HG02588 (cell line): ENCODE results near the gene OLFM1.

Experiments
- ATAC-seq: cut with Tn5 transposase; IDR thresholded peaks from one replicate; pipeline ENCODE4 v1.9.1; 2021; ENCODE audit warnings: mild to moderate bottlenecking, moderate library complexity; ENCODE audit not compliant: unreplicated experiment

The OLFM1 gene

GRCh38 chr9:135075234-135076142, 12.0 kb upstream of the OLFM1 start:
- no peak for ATAC-seq

DNA sequence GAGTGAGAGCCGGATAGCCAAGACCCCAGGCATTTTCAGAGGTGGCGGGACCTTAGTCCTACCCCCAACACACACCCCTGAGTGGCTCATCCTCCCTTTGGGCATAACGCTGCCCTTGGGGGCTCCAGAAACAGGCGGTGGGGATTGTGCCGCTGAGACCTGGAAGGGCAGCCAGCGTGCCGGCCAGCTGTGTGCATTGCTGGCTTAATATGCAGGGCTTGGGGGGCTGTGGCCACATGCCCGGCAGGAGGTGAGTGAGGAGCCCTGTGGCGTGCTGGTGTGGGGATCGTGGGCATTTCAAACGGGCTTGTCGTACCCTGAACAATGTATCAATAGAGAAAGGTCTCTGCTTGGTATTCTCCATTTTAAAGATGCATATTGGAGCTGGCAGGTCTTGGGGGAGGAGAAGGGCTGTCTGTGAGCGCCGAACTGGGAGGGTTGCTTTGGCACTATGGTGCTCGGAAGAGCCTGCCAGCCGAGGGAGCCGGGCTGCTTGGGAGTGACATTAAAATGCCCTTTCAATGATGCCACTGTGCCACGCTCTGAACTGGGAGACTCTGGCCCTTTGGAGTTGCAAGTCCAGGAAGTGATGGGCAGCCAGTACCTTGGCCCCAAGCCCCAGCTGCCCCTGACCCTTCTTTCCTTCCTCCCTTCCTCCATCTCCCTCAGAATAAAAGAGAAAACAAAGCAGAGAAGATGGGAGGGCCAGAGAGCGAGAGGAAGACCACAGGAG, 11.2 kb upstream of the OLFM1 start:
- ATAC-seq, result no peak

DNA sequence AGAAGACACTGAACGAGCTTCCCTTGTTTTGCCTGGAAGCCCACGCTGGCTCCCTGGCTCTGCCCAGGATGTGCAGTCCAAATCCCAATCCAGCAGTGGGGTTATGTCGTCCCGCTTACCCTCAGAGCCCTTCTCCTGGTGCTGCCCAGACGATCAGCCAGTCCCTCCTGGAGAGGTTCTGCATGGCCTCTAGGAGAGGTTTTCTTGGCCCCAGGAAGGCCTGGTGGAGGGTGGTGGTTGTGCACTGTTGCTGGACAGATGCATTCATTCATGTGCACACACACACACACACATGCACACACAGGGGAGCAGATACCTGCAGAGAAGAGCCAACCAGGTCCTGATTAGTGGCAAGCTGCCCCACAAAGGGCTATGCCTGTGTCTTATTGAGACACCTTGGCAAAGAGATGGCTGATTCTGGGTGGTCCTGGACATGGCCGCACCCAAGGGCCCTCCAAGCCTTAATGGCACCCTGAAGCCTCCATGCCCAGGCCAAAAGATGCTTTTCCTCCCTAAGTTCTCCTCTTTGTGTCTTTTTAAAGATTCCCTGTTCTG, 10.5 kb upstream of the OLFM1 start:
- ATAC-seq, result no peak

DNA sequence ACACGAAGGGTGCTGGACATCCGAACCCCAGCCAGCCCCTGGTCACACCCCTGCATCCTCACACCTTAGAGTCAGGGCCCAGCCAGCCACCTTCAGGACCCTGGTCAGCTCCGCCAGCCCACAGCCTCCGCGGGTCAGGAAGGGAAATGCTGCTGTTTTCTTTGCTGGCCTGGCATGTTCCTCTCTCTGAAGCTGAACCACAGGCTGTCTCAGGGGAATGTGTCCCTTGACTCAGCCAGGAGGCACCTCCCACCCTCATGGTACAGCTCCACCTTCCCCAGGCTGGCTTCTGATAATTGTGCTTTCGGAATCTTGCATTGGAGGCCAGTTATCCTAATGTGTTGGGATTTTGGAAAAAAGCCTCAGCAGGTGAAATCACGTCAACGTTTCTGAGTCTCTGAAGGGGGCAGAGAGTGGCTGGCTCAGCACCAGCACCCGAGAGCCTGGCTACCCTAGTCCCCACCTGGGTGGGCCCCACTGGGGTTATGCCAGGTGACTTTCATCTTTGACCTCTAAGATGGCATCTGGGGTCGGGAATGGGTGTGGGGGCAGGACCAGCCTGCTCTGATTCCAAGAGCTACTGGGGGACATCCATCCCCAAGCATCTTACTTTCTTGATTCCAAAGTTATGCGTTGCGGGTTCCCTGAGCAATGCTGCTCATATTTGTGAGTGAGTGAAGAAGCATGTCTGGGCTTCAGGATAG, 9.8 kb upstream of the OLFM1 start:
- ATAC-seq, result no peak

GRCh38 chr9:135078361-135078821, 9.1 kb upstream of the OLFM1 start:
- no peak for ATAC-seq

DNA sequence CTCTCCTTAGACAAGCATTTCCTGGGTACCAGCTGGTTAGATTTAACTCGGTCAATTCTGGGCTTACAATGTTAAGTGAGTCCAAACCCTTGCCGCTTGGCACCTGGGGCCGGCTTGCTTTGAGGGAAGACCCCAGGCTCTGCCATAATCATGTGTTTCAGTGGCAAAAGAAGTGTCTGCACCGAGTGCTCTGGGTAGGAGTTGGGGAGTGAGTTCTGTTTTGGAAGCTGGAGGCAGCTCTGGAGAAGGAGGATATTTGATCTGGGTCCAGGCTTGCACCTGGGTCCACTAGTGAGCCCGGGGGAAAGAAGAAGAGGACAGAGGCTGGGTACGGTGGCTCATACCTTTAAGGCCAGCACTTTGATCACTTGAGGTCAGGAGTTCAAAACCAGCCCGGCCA, 8.4 kb upstream of the OLFM1 start:
- no peak for ATAC-seq

DNA sequence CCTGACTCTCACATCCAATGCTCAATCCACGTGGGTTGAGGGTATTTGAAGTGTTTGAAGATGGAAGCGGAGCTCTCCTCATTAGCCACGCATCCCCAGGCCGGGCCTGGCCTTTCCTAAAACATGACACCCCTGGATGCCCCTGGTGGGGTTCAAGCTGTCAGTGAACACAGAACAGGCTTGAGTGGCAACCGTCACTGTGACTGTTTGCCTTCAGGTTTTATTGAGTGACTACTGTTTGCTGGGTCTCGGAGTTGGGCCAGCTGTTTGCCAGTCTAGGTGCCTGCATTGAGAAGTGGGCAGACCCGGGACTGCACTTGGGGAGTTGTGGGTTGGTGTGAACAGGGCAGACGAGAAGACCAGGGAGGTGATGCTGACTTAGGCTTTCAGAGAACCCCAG, 7.8 kb upstream of the OLFM1 start:
- no peak for ATAC-seq

DNA sequence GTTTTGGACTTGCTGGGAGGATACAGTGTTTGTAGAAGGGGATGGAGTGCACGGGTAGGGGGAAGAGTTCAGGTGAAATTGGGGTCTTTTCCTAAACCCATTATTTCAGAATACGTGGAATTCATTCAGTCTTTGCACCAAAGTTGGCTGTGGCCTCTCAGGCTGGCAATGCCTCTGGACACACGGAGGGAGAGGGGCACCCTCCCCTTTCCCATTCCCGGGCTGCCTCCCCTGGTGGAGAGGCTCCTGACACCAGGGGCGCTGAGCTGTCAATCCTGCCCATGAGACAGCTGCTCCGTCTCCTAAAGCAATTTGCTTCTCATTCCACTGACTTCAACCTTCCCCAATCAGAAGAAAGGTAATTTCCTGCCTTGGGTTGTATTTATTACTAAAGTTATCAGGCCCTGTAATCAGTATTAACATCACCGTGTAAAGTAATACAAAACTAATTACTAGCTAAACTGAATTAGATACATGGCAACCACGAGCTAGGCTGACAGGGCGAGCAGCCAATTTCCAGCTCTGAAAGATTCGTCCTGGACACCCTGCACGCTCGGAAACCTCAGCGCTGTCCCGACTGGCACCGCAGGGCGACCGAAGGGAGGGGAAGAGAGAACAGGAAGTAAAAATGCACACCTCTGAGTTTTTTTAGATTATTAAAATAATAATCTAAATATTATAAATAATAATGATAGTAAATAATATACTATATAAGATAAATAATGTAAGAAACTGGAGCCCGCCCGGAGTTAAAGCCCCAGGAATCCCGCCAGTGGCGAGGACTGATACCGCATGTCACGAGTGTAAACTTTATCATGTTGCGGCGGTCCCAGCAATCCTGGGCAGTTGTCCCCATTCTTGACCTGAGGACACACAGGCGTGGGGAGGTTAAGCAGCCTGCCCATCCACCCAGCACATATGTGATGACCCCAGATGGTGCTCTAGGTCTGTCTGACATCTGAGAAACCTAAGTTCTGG, 6.9 kb upstream of the OLFM1 start:
- no peak for ATAC-seq

DNA sequence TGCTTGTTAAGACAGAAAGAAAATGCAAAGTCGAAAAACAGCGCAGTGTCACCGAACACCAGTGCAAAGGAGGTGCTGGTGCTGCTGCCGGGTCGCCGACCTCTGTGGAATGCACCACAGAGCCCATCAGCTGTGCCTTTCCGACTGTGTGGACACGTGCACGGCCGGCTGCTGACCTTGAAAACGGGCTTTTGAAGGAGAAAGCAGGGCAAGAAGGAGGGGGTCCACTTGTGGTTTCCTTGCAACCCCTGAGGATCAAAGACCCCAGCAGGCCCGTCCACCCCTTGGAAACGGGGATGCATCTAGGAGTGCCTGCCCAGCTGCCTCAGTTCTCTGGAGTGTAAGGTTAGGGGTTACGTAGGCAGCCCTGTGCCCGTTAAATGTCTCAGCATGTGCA, 6.2 kb upstream of the OLFM1 start:
- no peak for ATAC-seq

DNA sequence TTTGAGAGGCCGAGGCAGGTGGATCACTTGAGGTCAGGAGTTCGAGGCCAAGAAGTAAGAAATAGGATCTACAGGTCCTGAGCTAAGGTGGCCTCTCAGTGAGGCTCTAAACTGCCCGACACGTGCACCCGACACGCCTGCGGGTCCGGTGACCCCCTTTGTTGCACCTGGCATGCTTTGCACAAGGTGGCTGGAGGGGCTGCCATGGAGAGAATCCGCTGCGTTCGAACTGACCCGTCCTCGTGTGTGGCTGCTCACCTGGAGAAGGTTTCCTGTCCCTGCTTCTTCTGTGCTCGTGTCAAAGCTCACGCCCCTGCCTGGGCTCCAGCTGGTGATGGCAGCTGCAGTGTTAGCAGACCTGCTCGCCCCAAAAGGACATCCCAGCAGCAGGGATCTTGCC, 5.7 kb upstream of the OLFM1 start:
- no peak for ATAC-seq

- ATAC-seq, result no peak
Observed at GRCh38 chr9:135082536-135082935, 4.9 kb upstream of the OLFM1 start.

GRCh38 chr9:135083241-135083810, 4.1 kb upstream of the OLFM1 start:
- no peak for ATAC-seq

GRCh38 chr9:135083831-135084230, 3.6 kb upstream of the OLFM1 start:
- ATAC-seq, result no peak

DNA sequence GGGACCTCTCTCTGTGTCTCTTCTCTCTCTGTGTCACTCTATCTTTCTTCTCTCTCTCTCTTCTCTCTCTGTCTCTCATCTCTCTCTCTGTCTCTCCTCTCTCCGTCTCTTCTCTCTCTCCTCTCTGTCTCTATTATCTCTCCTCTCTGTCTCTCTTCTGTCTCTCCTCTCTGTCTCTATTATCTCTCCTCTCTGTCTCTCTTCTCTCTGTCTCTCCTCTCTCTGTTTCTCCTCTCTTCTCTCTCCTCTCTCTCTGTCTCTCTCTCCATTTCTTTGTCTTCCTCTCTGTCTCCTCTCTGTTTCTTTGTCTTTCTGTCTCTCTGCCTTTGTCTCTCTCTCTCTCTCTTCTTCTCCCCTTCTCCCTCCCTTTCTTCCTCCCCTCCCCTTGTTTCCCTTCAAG, 3.2 kb upstream of the OLFM1 start:
- ATAC-seq, result no peak

- ATAC-seq, result no peak
Observed at GRCh38 chr9:135084881-135085760, 2.3 kb upstream of the OLFM1 start.

DNA sequence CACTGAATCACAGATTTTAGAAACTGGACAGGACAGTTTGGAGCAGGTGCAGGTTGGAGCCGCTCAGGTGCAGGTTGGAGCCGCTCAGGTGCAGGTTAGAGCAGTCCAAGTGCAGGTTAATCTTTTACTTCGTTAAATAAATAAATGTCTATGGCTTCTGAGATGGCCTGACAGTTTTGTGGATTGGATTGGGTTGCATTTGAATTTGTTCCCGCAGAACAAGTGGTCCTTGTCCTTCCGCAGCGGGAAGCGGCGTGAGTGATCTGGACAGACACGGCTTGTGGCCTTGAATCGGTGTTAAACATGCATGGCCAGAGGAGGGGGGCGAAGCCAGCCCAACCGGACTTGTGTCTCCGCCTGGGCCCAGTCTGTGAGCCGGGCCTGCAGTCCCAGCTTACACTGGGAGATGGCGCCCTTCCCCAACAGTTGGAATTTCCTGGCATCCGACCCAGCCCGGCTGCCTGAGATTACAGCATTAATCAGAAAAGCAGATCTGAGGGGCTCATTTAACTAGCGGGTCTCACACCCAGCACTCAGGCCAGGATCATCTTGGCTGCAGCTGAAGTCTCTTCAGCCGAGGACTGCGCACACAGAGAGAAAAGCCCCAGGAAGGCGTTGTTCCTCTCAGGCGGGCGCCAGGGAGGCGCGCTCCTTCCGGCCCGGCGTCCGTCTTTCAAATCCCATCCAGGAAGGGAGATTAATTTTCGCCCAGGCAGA, 1.5 kb upstream of the OLFM1 start:
- ATAC-seq, result no peak

- no peak for ATAC-seq
Observed at GRCh38 chr9:135086597-135087488, 625 bp upstream of the OLFM1 start.
